ENCODE results near the gene GABARAP. TPM values are rescaled to one million over a fixed set of nuclear protein-coding genes. Genes with fewer than 3 reads are reported as not detected.

The GABARAP gene
- total and polyA plus RNA-seq, 2 of the 4 experiments (the other 2 are of a cell fraction) = 77.8 to 780 TPM

GRCh38 chr17:7226721-7227710 is 15.2 kb downstream of the GABARAP start (continued):
- TF ChIP-seq MAZ (IDR thresholded peaks at IDR 0.05; ENCODE audit: borderline replicate concordance, low read depth, low read length) (no peak), MAFK (IDR thresholded peaks at IDR 0.05; ENCODE audit: low read depth, low read length) (no peak)

DNA sequence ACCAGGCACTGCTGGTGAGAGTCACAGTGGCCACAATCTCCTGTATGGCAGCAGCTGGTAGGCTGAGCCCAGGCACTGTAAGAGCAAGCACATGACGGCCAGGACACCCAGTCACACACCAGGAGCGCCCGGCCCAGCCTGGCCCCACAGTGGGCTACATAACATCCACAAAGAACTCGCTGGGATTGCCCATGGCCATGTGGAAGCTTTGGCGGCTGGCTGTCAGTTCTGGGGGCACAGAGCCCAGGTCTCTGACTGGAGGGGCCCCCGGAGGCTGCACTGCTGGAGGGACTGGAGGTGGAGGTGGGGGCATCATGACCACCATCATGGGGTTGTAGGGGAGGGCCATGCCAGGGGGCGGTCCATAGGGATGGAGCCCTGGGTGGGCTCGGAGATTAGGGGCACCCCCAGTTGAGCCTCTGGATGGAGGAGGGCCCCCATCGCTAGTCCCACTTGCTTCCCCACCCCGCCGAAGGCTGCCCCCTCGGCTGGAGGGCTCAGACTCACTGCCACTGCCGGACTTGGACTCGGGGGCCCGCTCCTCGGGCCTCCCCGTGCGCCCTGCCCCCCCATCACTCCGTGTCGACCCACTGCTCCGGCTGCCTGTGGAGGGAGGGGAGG is 16.4 kb downstream of the GABARAP start:
- Histone ChIP-seq H3K79me1 (ENCODE audit: low read depth in 1 of 2, low read length in 2 of 2) (peaks cover 8 to 76% of the 10 kb centered on the region in 2 experiments), H3K56ac (ENCODE audit: extremely low read depth, insufficient read depth, low read length) (no peak overlapping the region), H3K4ac (ENCODE audit: low read depth, low read length) (no peak overlapping the region), H2BK15ac (ENCODE audit: low read depth, low read length) (no peak overlapping the region), H3K27me3 (ENCODE audit: control insufficient read depth, insufficient read depth, low read length) (no peaks in the 10 kb centered on the region), H3K23ac (ENCODE audit: low read depth, low read length) (no peak overlapping the region), H3K4me1 (ENCODE audit: control insufficient read depth, insufficient read depth, low read length) (peaks cover 5% of the 10 kb centered on the region; the same call in 1 of the 2 replicates), H2BK120ac (ENCODE audit: low read depth, low read length) (no peak overlapping the region), H3K18ac (ENCODE audit: low read depth, low read length) (no peak overlapping the region), H2AK9ac (replicated peaks; ENCODE audit: low read depth, low read length, poor library complexity) (no peak overlapping the region), H2AFZ (replicated peaks; ENCODE audit: low read length, poor library complexity) (no peak overlapping the region), H3K14ac (replicated peaks; ENCODE audit: low read depth, low read length) (no peak overlapping the region), H4K5ac (ENCODE audit: low read depth, low read length) (no peak overlapping the region), H3K9me3 (ENCODE audit: control insufficient read depth, insufficient read depth, low read length) (no peaks in the 10 kb centered on the region), H4K91ac (ENCODE audit: insufficient read depth, low read depth, low read length) (no peak overlapping the region), H2BK5ac (ENCODE audit: low read depth, low read length, poor library complexity, severe bottlenecking) (no peak overlapping the region), H4K20me1 (ENCODE audit: insufficient read depth, low read length) (peaks cover 32% of the 10 kb centered on the region), H3K27ac (ENCODE audit: insufficient read depth, low read length) (no peak overlapping the region), H3K9me1 (ENCODE audit: insufficient read depth, low read length) (0 out of 2 replicates have a peak, but pooled peaks cover 7% of the 10 kb centered on the region), H2AK5ac (ENCODE audit: low read depth, low read length) (no peak overlapping the region), H4K8ac (ENCODE audit: low read depth in 2 of 2, low read length in 2 of 2) (no peak overlapping the region), H3K36me3 (ENCODE audit: control insufficient read depth, insufficient read depth, low read length) (peaks cover 89% of the 10 kb centered on the region), H3K4me3 (ENCODE audit: insufficient read depth, low read depth, low read length) (no peak overlapping the region), H2BK20ac (ENCODE audit: low read depth, low read length) (no peak overlapping the region), H3K4me2 (ENCODE audit: low read depth, low read length) (no peak overlapping the region), H3K9ac (ENCODE audit: low read depth, low read length) (no peak overlapping the region)
- ATAC-seq (ENCODE audit: low read depth) = no peak
- CTCF ChIA-PET = no interaction called here
- DNase-seq = no peak
- WGBS, 2 experiments (ENCODE audit: extremely low coverage in 2 of 2, insufficient read length in 1 of 2) = no CpG with 5 or more reads among the region's 21 CpGs
- TF ChIP-seq, protein P1, sequence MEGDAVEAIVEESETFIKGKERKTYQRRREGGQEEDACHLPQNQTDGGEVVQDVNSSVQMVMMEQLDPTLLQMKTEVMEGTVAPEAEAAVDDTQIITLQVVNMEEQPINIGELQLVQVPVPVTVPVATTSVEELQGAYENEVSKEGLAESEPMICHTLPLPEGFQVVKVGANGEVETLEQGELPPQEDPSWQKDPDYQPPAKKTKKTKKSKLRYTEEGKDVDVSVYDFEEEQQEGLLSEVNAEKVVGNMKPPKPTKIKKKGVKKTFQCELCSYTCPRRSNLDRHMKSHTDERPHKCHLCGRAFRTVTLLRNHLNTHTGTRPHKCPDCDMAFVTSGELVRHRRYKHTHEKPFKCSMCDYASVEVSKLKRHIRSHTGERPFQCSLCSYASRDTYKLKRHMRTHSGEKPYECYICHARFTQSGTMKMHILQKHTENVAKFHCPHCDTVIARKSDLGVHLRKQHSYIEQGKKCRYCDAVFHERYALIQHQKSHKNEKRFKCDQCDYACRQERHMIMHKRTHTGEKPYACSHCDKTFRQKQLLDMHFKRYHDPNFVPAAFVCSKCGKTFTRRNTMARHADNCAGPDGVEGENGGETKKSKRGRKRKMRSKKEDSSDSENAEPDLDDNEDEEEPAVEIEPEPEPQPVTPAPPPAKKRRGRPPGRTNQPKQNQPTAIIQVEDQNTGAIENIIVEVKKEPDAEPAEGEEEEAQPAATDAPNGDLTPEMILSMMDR (conservative IDR thresholded peaks at IDR 0.05; ENCODE audit: low read depth, low read length) = no peak
- TF ChIP-seq FOS (IDR thresholded peaks at IDR 0.05; ENCODE audit: low read depth, low read length) (no peak), MAFK (IDR thresholded peaks at IDR 0.05; ENCODE audit: low read depth, low read length) (no peak), BHLHE40 (IDR thresholded peaks at IDR 0.05; ENCODE audit: low read depth, low read length) (no peak), USF2 (IDR thresholded peaks at IDR 0.05; ENCODE audit: low read depth, low read length) (no peak), POLR2A (IDR thresholded peaks at IDR 0.05; ENCODE audit: low read depth, low read length) (no peak), MAZ (IDR thresholded peaks at IDR 0.05; ENCODE audit: borderline replicate concordance, low read depth, low read length) (no peak), MXI1 (IDR thresholded peaks at IDR 0.05; ENCODE audit: borderline replicate concordance, low read depth, low read length) (no peak), RCOR1 (IDR thresholded peaks at IDR 0.05; ENCODE audit: insufficient replicate concordance, low read length) (no peak), SMC3 (IDR thresholded peaks at IDR 0.05; ENCODE audit: low read depth, low read length) (no peak), RAD21 (IDR thresholded peaks at IDR 0.05; ENCODE audit: low read length) (no peak)
- BruUV-seq (replicated peaks) = TSS peak; percentile 27
- in situ Hi-C loops (cut with MboI; ENCODE audit: low sequenced_read_pairs) = loop anchor here (25.0 kb wide), 1 partner anchor 936 kb away; the partner anchor contains the start of genes PER1 and VAMP2
- intact Hi-C loops (cut with micrococcal nuclease) = no loop called here
- dilution Hi-C loops (cut with HindIII; ENCODE audit: low sequenced_read_pairs, unreplicated experiment) = no loop called here
- POLR2A ChIA-PET (ENCODE audit: unreplicated experiment) = no interaction called here

Measured in IMR-90 (cell line).